Mononuclear cell (primary cell): ENCODE data around the gene RNF10. TPM values are rescaled to one million over a fixed set of nuclear protein-coding genes. Genes with fewer than 3 reads are reported as not detected.
A peak's percentile ranks its signal among the peaks of the same experiment; 100 is the strongest.
"Not testable (repeated sequence)": the region's sequence is repeated elsewhere in the genome, so short reads cannot be mapped to it uniquely, and the experiment has no call there.

Experiments
- H3K27me3 ChIP-seq: 2 replicates; pipeline ENCODE4 v1.6.0; 2011; ENCODE audit warnings: low read length, control low read depth; ENCODE audit not compliant: insufficient read depth
- H3K4me1 ChIP-seq: 2 replicates; pipeline ENCODE4 v1.5.1; 2011; ENCODE audit warnings: mild to moderate bottlenecking, low read length, control low read depth; ENCODE audit not compliant: insufficient read depth
- H3K4me3 ChIP-seq: 2 replicates; pipeline ENCODE4 v1.5.1; 2011; ENCODE audit warnings: mild to moderate bottlenecking, low read length, moderate library complexity
- H3K9me3 ChIP-seq: 2 replicates; pipeline ENCODE4 v1.5.1; 2011; ENCODE audit warnings: low read depth, mild to moderate bottlenecking, control low read depth, low read length
- total RNA-seq: library from RNA; depleted of rRNA; stranded (reverse); fragments of >200 nt; gene quantifications from one replicate; pipeline ENCODE4 v1.2.3, GENCODE V29; 2012

RNF10 gene
- total RNA-seq, 1 donor, result 218 TPM

DNA sequence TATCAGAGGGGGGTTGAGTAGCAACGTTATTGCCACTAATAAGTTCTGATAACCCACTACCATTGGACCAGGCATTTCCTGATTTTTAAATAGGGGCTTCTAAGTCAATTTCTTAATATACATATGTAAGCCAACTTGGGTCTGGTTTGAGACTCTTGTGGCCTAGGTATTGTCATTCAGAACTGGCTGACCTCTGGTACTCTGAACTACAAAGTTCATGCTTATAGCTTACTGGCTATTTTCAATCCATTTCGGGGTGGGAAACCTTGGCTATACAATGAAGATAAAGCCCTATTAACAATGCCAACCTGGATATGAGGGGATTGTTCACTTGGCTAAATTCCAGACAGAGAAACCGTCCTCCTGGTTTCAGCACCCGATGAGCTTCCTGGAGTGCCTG, 29.6 kb upstream of the RNF10 start:
- Histone ChIP-seq H3K4me3 (no peak overlapping the region), H3K9me3 (no peaks in the 10 kb centered on the region), H3K4me1 (no peaks in the 10 kb centered on the region), H3K27me3 (no peaks in the 10 kb centered on the region)

DNA sequence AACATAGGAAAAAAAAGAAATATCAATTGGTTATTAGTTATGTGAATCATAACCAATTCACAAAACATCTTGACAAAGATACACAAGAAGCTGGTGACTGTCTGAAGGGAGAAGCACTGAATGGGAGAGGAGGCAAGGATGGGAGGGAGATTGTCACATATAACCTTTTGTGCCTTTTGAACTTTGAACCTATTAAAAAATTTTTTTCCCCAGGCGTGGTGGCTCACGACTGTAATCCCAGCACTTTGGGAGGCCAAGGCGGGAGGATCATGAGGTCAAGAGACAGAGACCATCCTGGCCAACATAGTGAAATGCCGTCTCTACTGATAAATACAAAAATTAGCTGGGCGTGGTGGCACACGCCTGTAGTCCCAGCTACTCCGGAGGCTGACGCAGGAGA, 25.6 kb upstream of the RNF10 start:
- Histone ChIP-seq H3K27me3 (no peaks in the 10 kb centered on the region), H3K9me3 (no peaks in the 10 kb centered on the region), H3K4me3 (no peak overlapping the region), H3K4me1 (no peaks in the 10 kb centered on the region)

- Histone ChIP-seq H3K27me3 (no peaks in the 10 kb centered on the region), H3K9me3 (no peaks in the 10 kb centered on the region), H3K4me1 (no peaks in the 10 kb centered on the region), H3K4me3 (no peak overlapping the region)
Measured at GRCh38 chr12:120514002-120514401, 20.2 kb upstream of the RNF10 start.

- Histone ChIP-seq H3K4me1 (no peaks in the 10 kb centered on the region), H3K4me3 (no peak overlapping the region), H3K9me3 (no peaks in the 10 kb centered on the region), H3K27me3 (no peaks in the 10 kb centered on the region)
Measured at GRCh38 chr12:120515496-120515895, 18.7 kb upstream of the RNF10 start.

- H3K4me3 ChIP-seq, H3K27me3 ChIP-seq, H3K9me3 ChIP-seq, H3K4me1 ChIP-seq: not testable (repeated sequence)
Measured at GRCh38 chr12:120519324-120519723, 14.8 kb upstream of the RNF10 start.

DNA sequence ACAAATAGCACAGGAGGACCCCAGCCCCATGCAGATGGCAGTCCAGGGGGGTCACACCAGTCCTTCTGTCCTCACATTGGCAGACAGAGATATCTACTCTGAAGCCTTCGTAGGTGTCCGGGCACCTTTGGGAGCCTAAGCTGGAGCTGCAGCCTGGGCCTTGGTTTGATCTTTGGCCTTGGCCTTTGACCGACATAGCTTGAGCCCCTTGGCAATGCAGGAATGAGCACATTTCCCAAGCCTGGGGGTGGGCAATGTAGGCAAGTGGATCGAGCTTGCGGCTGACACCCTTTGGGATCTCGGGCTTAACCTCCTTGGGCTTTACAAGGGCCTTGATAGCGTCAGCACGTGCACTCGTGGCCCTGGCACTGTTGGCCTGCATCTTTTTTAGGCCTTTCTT, 11.6 kb upstream of the RNF10 start:
- Histone ChIP-seq H3K4me1 (no peaks in the 10 kb centered on the region), H3K27me3 (no peaks in the 10 kb centered on the region), H3K4me3 (no peak overlapping the region), H3K9me3 (no peaks in the 10 kb centered on the region)

GRCh38 chr12:120528861-120529525, 5.2 kb upstream of the RNF10 start, which contains the start of gene COQ5:
Gene COQ5 (minus strand): TSS chr12:120529158. CDS start chr12:120529141, 17 bp downstream.
- Histone ChIP-seq H3K4me3 (peak within 1 kb of the TSS; percentile 97), H3K27me3 (no peaks in the 10 kb centered on the region), H3K9me3 (no peaks in the 10 kb centered on the region), H3K4me1 (peaks cover 32% of the 10 kb centered on the region)

- H3K4me1 ChIP-seq, result peaks cover 32% of the 10 kb centered on the region
- peak overlapping the region; percentile 97 for H3K4me3 ChIP-seq
- no peaks in the 10 kb centered on the region for H3K27me3 ChIP-seq
- H3K9me3 ChIP-seq, result no peaks in the 10 kb centered on the region
Measured at GRCh38 chr12:120529641-120530417, 4.3 kb upstream of the RNF10 start.

GRCh38 chr12:120530418-120530761, 3.8 kb upstream of the RNF10 start:
- peaks cover 38% of the 10 kb centered on the region for H3K4me1 ChIP-seq
- not testable (repeated sequence) for H3K4me3 ChIP-seq, H3K27me3 ChIP-seq, H3K9me3 ChIP-seq

DNA sequence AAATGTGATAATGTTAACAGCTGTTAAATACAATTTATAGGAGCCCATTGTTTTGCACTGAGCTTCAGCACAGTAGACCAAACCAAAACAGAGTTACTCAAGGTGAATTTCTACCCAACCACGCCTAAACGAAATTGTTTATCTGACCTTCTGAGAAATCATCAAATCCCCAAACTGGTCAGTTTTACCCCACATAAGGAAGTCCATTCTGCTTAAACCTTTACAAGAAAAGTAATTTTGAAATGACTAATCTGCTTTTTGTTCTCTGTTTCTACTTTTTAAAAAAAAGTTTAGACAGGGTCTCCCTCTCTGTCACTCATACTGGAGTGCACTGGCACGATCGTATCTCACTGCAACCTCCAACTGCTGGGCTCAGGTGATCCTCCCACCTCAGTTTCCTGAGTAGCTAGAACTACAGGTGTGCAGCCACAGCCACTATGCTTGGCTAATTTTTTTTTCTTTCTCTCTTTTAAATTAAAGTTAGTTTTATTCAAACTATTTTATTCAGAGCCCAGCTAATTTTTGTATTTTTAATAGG, 1.4 kb upstream of the RNF10 start:
- Histone ChIP-seq H3K4me3 (no peak overlapping the region), H3K9me3 (no peaks in the 10 kb centered on the region), H3K27me3 (no peaks in the 10 kb centered on the region), H3K4me1 (peaks cover 61% of the 10 kb centered on the region)

GRCh38 chr12:120534703-120535655, 823 bp downstream of the RNF10 start:
- Histone ChIP-seq H3K9me3 (no peaks in the 10 kb centered on the region), H3K4me1 (peaks cover 68% of the 10 kb centered on the region), H3K27me3 (no peaks in the 10 kb centered on the region), H3K4me3 (peak overlapping the region; percentile 97)

DNA sequence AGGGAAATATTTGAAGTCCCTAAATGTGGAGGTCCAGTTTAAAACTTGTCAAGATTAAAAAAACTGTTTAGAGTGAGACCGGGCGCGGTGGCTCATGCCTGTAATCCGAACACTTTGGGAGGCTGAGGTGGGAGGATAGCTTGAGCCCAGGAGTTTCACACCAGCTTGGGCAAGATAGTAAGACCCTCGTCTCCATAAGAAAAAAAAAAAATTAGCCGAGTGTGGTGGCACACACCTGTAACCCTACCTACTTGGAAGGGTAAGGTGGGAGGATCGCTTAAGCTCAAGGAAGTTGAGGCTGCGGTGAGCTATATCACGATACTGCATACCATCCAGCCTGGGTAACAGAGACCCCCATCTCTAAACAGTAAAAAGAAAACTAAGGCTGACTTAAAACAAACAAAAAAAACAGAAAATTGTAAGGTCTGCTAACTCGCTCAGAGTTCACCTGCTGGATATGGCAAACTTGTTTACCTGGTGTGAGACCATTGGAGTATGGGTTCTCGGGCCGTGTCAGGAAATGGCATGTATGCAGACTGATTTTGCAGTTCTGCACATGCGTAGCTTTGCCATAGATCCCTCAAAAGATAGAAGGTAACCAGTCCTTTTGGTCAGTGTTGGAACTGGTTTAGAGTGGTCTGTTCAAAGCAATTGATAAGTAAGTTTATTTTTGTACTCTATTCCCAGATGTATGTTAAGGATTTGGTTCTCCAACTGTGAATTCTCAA, 2.1 kb downstream of the RNF10 start:
- Histone ChIP-seq H3K27me3 (no peaks in the 10 kb centered on the region), H3K4me1 (peaks cover 69% of the 10 kb centered on the region), H3K9me3 (no peaks in the 10 kb centered on the region), H3K4me3 (peak overlapping the region; percentile 97)

DNA sequence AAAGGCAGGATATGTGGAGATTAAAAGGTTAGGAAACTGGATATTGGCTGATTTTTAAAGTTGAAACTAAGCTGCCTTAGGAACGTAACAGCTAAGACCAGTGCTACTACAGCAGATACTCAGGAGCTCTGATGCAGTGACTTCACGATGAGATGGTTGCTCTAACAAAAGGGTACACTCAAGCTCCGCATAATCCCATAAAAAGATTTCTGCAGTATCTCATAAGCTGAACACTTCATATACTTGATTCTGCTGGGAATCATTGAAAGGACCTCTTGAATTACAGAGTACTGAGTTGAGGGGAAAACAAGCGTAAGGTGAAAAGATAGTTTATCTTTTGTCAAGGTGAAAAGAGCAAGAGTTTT, 3.7 kb downstream of the RNF10 start:
- Histone ChIP-seq H3K27me3 (no peaks in the 10 kb centered on the region), H3K4me3 (peak overlapping the region; percentile 10), H3K9me3 (no peaks in the 10 kb centered on the region), H3K4me1 (peaks cover 76% of the 10 kb centered on the region)

- Histone ChIP-seq H3K4me1 (peaks cover 80% of the 10 kb centered on the region), H3K4me3 (no peak overlapping the region), H3K9me3 (no peaks in the 10 kb centered on the region), H3K27me3 (no peaks in the 10 kb centered on the region)
Measured at GRCh38 chr12:120538281-120539156, 4.4 kb downstream of the RNF10 start.
